K562 (cell line): Measurements from ENCODE around the gene ICE2. TPM values are rescaled to one million over a fixed set of nuclear protein-coding genes. Genes with fewer than 3 reads are reported as not detected.

Source experiments
- SIN3B ChIP-seq: fragments of 450-650 bp; IDR thresholded peaks from 2 replicates; pipeline ENCODE4 v1.6.1; 2017; ENCODE audit warnings: low read depth, mild to moderate bottlenecking, moderate library complexity
- ZNF79 ChIP-seq: fragments of 250-450 bp; sonication (Bioruptor Pico); IDR thresholded peaks from 2 replicates; pipeline ENCODE4 v1.4.0; 2020; ENCODE audit warnings: low read depth, mild to moderate bottlenecking, moderate library complexity
- polyA plus RNA-seq, 8 experiments: library from polyadenylated mRNA; depleted of rRNA in 4 of 8; stranded (reverse) in 5 of 8; unstranded in 3 of 8; fragments of >200 nt; fragmentation: Nextera tagmentation in 2 of 8; fragmentation: Illumina TruSeq in 1 of 8; extraction: Ambion mirVana in 2 of 8; extraction: Trizol in 1 of 8; gene quantifications; 2 replicates each; pipeline versions ENCODE4 v1.2.1 to v1.2.3, GENCODE V29; 2011 to 2014; ENCODE audit warnings: inconsistent platforms in 1 of 8, missing spikeins in 1 of 8
- total RNA-seq, 7 experiments: library from RNA; depleted of rRNA in 6 of 7; stranded (reverse); fragments of >200 nt in 6 of 7; fragmentation: Illumina TruSeq in 2 of 7; extraction: Trizol in 2 of 7; gene quantifications; 2 replicates each; pipeline versions ENCODE4 v1.2.1 to v1.2.3, GENCODE V29; 2011 to 2021; ENCODE audit warnings: low replicate concordance in 1 of 7
- TF ChIP-seq, protein P1 (sequence below), 3 experiments: fragments of 200-800 bp in 1 of 3; sonication (Bioruptor generic) in 1 of 3; sonication (generic) in 1 of 3; formaldehyde crosslinking in 1 of 3; IDR thresholded peaks; 2 replicates each; pipeline versions ENCODE4 v1.6.1 to v1.8.0; 2016 to 2022; ENCODE audit warnings: mild to moderate bottlenecking in 2 of 3, missing compliant biosample characterization in 2 of 3, missing genetic modification characterization in 2 of 3, missing genetic modification reagents in 1 of 3
- TF ChIP-seq, protein P2 (sequence below), 2 experiments: fragments of 450-650 bp in 1 of 2; sonication (generic) in 1 of 2; formaldehyde crosslinking in 1 of 2; IDR thresholded peaks; 2 replicates each; pipeline versions ENCODE4 v1.7.1 to v1.9.0; 2016 to 2022; ENCODE audit warnings: inconsistent platforms in 1 of 2, mild to moderate bottlenecking in 1 of 2, missing genetic modification reagents in 1 of 2
- TF ChIP-seq, protein P3 (sequence below): fragments of 450-650 bp; IDR thresholded peaks from 2 replicates; pipeline ENCODE4 v1.6.1; 2016; ENCODE audit warnings: borderline replicate concordance
- TF ChIP-seq, protein P4 (sequence below): fragments of 450-650 bp; IDR thresholded peaks from 2 replicates; pipeline ENCODE4 v1.6.1; 2016; ENCODE audit warnings: missing biosample characterization, missing genetic modification characterization
- TF ChIP-seq, protein P5 (sequence below): fragments of 450-650 bp; IDR thresholded peaks from 2 replicates; pipeline ENCODE4 v1.6.1; 2014; ENCODE audit warnings: low read depth, mild to moderate bottlenecking, moderate library complexity, borderline replicate concordance

The ICE2 gene
- total and polyA plus RNA-seq, 9 of the 15 experiments (the other 6 are each of a cell fraction or from before 2014, with no cell fraction given) = 21.8 to 87.9 (median 58.1) TPM

DNA sequence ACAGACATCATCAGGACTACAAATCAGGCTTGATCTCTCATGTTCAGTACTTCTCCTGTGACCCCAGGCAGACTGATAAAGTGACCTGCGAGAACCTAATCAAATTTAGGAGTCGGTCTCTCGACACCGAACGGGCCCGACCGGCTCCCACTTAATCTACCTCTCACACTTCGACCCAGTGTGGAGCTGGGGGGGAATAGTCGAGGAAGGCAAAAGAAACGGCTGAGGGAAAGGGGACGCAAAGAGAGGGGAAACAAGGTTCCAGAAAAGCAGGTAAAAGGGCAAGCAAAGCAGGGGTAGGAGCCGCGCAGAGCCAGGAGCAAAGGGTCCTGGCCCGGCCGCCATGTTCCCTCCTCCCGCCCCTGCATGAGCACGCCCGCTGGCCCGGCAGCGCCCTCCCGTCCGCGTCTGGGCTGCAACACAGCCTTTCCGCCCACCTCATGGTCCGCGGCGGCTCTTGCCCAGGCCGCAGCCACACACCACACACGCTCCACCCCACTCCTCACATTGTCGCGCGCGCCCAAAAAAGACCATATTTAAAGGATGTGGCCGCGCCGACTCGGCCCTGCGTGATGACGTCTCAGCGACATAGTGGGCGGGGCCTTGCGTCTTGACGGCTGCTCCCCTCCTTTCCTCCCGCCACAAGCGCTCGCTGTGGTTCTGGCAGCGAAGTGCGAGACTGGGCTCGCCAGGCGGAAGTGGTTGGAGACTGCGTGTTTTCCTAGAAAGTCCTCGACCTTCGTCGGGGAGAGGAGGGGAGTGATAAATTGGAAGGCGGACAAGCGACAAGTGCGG, at the start of gene ICE2 (continued):
- TF ChIP-seq, protein P1, sequence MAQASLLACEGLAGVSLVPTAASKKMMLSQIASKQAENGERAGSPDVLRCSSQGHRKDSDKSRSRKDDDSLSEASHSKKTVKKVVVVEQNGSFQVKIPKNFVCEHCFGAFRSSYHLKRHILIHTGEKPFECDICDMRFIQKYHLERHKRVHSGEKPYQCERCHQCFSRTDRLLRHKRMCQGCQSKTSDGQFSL (CRISPR knock-in tag; IDR thresholded peaks at IDR 0.05) = peak; percentile 72
- TF ChIP-seq, protein P1 (tag; IDR thresholded peaks at IDR 0.05) = no peak
- TF ChIP-seq SIN3B = peak; percentile 90
- TF ChIP-seq, protein P2, sequence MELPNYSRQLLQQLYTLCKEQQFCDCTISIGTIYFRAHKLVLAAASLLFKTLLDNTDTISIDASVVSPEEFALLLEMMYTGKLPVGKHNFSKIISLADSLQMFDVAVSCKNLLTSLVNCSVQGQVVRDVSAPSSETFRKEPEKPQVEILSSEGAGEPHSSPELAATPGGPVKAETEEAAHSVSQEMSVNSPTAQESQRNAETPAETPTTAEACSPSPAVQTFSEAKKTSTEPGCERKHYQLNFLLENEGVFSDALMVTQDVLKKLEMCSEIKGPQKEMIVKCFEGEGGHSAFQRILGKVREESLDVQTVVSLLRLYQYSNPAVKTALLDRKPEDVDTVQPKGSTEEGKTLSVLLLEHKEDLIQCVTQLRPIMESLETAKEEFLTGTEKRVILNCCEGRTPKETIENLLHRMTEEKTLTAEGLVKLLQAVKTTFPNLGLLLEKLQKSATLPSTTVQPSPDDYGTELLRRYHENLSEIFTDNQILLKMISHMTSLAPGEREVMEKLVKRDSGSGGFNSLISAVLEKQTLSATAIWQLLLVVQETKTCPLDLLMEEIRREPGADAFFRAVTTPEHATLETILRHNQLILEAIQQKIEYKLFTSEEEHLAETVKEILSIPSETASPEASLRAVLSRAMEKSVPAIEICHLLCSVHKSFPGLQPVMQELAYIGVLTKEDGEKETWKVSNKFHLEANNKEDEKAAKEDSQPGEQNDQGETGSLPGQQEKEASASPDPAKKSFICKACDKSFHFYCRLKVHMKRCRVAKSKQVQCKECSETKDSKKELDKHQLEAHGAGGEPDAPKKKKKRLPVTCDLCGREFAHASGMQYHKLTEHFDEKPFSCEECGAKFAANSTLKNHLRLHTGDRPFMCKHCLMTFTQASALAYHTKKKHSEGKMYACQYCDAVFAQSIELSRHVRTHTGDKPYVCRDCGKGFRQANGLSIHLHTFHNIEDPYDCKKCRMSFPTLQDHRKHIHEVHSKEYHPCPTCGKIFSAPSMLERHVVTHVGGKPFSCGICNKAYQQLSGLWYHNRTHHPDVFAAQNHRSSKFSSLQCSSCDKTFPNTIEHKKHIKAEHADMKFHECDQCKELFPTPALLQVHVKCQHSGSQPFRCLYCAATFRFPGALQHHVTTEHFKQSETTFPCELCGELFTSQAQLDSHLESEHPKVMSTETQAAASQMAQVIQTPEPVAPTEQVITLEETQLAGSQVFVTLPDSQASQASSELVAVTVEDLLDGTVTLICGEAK (IDR thresholded peaks at IDR 0.05) = peak; percentile 75
- TF ChIP-seq, protein P2 (CRISPR knock-in tag; IDR thresholded peaks at IDR 0.05) = no peak
- no peak for TF ChIP-seq ZNF79 (CRISPR knock-in tag)
- TF ChIP-seq, protein P3, sequence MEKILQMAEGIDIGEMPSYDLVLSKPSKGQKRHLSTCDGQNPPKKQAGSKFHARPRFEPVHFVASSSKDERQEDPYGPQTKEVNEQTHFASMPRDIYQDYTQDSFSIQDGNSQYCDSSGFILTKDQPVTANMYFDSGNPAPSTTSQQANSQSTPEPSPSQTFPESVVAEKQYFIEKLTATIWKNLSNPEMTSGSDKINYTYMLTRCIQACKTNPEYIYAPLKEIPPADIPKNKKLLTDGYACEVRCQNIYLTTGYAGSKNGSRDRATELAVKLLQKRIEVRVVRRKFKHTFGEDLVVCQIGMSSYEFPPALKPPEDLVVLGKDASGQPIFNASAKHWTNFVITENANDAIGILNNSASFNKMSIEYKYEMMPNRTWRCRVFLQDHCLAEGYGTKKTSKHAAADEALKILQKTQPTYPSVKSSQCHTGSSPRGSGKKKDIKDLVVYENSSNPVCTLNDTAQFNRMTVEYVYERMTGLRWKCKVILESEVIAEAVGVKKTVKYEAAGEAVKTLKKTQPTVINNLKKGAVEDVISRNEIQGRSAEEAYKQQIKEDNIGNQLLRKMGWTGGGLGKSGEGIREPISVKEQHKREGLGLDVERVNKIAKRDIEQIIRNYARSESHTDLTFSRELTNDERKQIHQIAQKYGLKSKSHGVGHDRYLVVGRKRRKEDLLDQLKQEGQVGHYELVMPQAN = peak; percentile 94; the same call in 1 of the 2 replicates
- TF ChIP-seq, protein P4, sequence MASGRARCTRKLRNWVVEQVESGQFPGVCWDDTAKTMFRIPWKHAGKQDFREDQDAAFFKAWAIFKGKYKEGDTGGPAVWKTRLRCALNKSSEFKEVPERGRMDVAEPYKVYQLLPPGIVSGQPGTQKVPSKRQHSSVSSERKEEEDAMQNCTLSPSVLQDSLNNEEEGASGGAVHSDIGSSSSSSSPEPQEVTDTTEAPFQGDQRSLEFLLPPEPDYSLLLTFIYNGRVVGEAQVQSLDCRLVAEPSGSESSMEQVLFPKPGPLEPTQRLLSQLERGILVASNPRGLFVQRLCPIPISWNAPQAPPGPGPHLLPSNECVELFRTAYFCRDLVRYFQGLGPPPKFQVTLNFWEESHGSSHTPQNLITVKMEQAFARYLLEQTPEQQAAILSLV (tag) = no peak
- TF ChIP-seq, protein P5, sequence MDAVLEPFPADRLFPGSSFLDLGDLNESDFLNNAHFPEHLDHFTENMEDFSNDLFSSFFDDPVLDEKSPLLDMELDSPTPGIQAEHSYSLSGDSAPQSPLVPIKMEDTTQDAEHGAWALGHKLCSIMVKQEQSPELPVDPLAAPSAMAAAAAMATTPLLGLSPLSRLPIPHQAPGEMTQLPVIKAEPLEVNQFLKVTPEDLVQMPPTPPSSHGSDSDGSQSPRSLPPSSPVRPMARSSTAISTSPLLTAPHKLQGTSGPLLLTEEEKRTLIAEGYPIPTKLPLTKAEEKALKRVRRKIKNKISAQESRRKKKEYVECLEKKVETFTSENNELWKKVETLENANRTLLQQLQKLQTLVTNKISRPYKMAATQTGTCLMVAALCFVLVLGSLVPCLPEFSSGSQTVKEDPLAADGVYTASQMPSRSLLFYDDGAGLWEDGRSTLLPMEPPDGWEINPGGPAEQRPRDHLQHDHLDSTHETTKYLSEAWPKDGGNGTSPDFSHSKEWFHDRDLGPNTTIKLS = peak; percentile 89
